ENCODE results near the gene TUBA4A. TPM values are rescaled to one million over a fixed set of nuclear protein-coding genes. Genes with fewer than 3 reads are reported as not detected.
"Not testable (repeated sequence)": the region's sequence is repeated elsewhere in the genome, so short reads cannot be mapped to it uniquely, and the experiment has no call there.

TUBA4A gene
- total RNA-seq, 4 donors from 2014 or later: 49.5 to 137 (median 129) TPM

GRCh38 chr2:219207134-219207883 lies 46.4 kb downstream of the TUBA4A start:
- no peak for TF ChIP-seq CTCF (IDR thresholded peaks at IDR 0.05)
- peaks cover 0 to 24% (median 10%) of the 10 kb centered on the region in 4 donors for H3K4me1 ChIP-seq

GRCh38 chr2:219206328-219207133 lies 47.2 kb downstream of the TUBA4A start, which contains the start of gene ZFAND2B:
TSS of gene ZFAND2B (plus strand) at chr2:219206782. CDS start at chr2:219206988, 206 bp downstream.
- H3K27ac ChIP-seq: peak within 1 kb of the TSS; percentile 98 to 99 (median 98)
- peak; percentile 97 to 98 (median 98) for DNase-seq
- peaks cover 0 to 26% (median 0%) of the 10 kb centered on the region in 3 donors for H3K36me3 ChIP-seq
- TF ChIP-seq POLR2A (IDR thresholded peaks at IDR 0.05): peak; percentile 96 to 99
- TF ChIP-seq CTCF (IDR thresholded peaks at IDR 0.05): peak in 3 of 6 experiments; percentile 36 to 45 (median 44)
- H3K27me3 ChIP-seq: no peaks in the 10 kb centered on the region
- H3K4me3 ChIP-seq: peak within 1 kb of the TSS; percentile 82 to 92 (median 86)
- H3K9me3 ChIP-seq: no peaks in the 10 kb centered on the region
- peaks cover 0 to 24% (median 10%) of the 10 kb centered on the region in 4 donors for H3K4me1 ChIP-seq

More at GRCh38 chr2:219207134-219207883, 46.4 kb downstream of the TUBA4A start:
- Histone ChIP-seq H3K27ac (peak overlapping the region; percentile 98 to 99 (median 98)), H3K9me3 (no peaks in the 10 kb centered on the region), H3K36me3 (peaks cover 0 to 26% (median 0%) of the 10 kb centered on the region in 3 donors), H3K27me3 (no peaks in the 10 kb centered on the region), H3K4me3 (peak overlapping the region; percentile 82 to 92 (median 86))
- DNase-seq: peak in 1 of 3 donors; percentile 49

- H3K27me3 ChIP-seq: no peaks in the 10 kb centered on the region
- peak overlapping the region; percentile 82 to 92 (median 86) for H3K4me3 ChIP-seq
- peaks cover 0 to 24% (median 8%) of the 10 kb centered on the region in 4 donors for H3K4me1 ChIP-seq
- H3K9me3 ChIP-seq: no peaks in the 10 kb centered on the region
- peak overlapping the region; percentile 98 to 99 (median 98) for H3K27ac ChIP-seq
- TF ChIP-seq POLR2A (IDR thresholded peaks at IDR 0.05) (no peak), CTCF (IDR thresholded peaks at IDR 0.05) (no peak)
- DNase-seq: no peak
- peaks cover 0 to 26% (median 0%) of the 10 kb centered on the region in 3 donors for H3K36me3 ChIP-seq
Observed at GRCh38 chr2:219205981-219206327, 47.8 kb downstream of the TUBA4A start.

GRCh38 chr2:219205165-219205538 lies 48.6 kb downstream of the TUBA4A start:
- DNase-seq: peak in 1 of 3 donors; percentile 17
- Histone ChIP-seq H3K27me3 (no peaks in the 10 kb centered on the region), H3K4me3 (no peak overlapping the region), H3K4me1 (peaks cover 0 to 24% (median 7%) of the 10 kb centered on the region in 4 donors), H3K36me3 (peaks cover 0 to 24% (median 0%) of the 10 kb centered on the region in 3 donors), H3K9me3 (no peaks in the 10 kb centered on the region), H3K27ac (no peak overlapping the region)
- TF ChIP-seq CTCF (IDR thresholded peaks at IDR 0.05) (no peak), POLR2A (IDR thresholded peaks at IDR 0.05) (no peak)

GRCh38 chr2:219204425-219205164 lies 49.1 kb downstream of the TUBA4A start:
- Histone ChIP-seq H3K9me3 (no peaks in the 10 kb centered on the region), H3K27me3 (no peaks in the 10 kb centered on the region), H3K4me1 (peaks cover 0 to 24% (median 7%) of the 10 kb centered on the region in 4 donors), H3K4me3 (no peak overlapping the region), H3K36me3 (peaks cover 0 to 18% (median 0%) of the 10 kb centered on the region in 3 donors), H3K27ac (no peak overlapping the region)
- DNase-seq: peak in 1 of 3 donors; percentile 26
- TF ChIP-seq CTCF (IDR thresholded peaks at IDR 0.05): no peak
- no peak for TF ChIP-seq POLR2A (IDR thresholded peaks at IDR 0.05)

- not testable (repeated sequence) for H3K36me3 ChIP-seq, H3K4me1 ChIP-seq, H3K4me3 ChIP-seq, H3K27ac ChIP-seq, H3K27me3 ChIP-seq, H3K9me3 ChIP-seq
- DNase-seq: peak in 1 of 3 donors; percentile 24
Observed at GRCh38 chr2:219201331-219201730, 52.4 kb downstream of the TUBA4A start.
